Adrenal gland (tissue), 5 donors: ENCODE results near the gene TMEM132A.

ENCODE experiments used
- CTCF ChIP-seq, 6 experiments: fragments of 450-650 bp in 4 of 6; fragments of 200-600 bp in 2 of 6; sonication (generic) in 1 of 6; IDR thresholded peaks; 1 replicate in 5 of 6; 2 replicates in 1 of 6; pipeline versions ENCODE4 v1.5.1 to v1.8.0; 2016 to 2021; ENCODE audit warnings: antibody characterized with exemption in 6 of 6, mild to moderate bottlenecking in 2 of 6, moderate library complexity in 1 of 6
- POLR2A ChIP-seq, 2 donors: fragments of 450-650 bp; IDR thresholded peaks; one replicate each; pipeline ENCODE4 v1.6.1; 2017; ENCODE audit warnings: antibody characterized with exemption in 2 of 2, mild to moderate bottlenecking in 2 of 2, moderate library complexity in 1 of 2
- donor health status: DM: no; HTN: no; CAD: no.

GRCh38 chr11:60951606-60951903 is 27.3 kb downstream of the TMEM132A start:
- TF ChIP-seq CTCF (IDR thresholded peaks at IDR 0.05) (no peak), POLR2A (IDR thresholded peaks at IDR 0.05) (no peak)
